Measurements from ENCODE around the gene GREB1L.

GRCh38 chr18:21450503-21450902, 208.5 kb downstream of the GREB1L start:
- TF ChIP-seq, protein P1, sequence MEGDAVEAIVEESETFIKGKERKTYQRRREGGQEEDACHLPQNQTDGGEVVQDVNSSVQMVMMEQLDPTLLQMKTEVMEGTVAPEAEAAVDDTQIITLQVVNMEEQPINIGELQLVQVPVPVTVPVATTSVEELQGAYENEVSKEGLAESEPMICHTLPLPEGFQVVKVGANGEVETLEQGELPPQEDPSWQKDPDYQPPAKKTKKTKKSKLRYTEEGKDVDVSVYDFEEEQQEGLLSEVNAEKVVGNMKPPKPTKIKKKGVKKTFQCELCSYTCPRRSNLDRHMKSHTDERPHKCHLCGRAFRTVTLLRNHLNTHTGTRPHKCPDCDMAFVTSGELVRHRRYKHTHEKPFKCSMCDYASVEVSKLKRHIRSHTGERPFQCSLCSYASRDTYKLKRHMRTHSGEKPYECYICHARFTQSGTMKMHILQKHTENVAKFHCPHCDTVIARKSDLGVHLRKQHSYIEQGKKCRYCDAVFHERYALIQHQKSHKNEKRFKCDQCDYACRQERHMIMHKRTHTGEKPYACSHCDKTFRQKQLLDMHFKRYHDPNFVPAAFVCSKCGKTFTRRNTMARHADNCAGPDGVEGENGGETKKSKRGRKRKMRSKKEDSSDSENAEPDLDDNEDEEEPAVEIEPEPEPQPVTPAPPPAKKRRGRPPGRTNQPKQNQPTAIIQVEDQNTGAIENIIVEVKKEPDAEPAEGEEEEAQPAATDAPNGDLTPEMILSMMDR (conservative IDR thresholded peaks at IDR 0.05 in 1 of 2, IDR thresholded peaks at IDR 0.05 in 1 of 2; ENCODE audit: low read depth in 1 of 2, low read length in 2 of 2): no peak
- no peak for TF ChIP-seq EZH2 (IDR thresholded peaks at IDR 0.05; ENCODE audit: low read length, missing control alignments)

All from fibroblast of lung (primary cell).